ENCODE results near the gene WDR5. TPM values are rescaled to one million over a fixed set of nuclear protein-coding genes. Genes with fewer than 3 reads are reported as not detected.

The WDR5 gene
- total RNA-seq, 2 donors from 2014 or later: 53.8 to 57.2 TPM

DNA sequence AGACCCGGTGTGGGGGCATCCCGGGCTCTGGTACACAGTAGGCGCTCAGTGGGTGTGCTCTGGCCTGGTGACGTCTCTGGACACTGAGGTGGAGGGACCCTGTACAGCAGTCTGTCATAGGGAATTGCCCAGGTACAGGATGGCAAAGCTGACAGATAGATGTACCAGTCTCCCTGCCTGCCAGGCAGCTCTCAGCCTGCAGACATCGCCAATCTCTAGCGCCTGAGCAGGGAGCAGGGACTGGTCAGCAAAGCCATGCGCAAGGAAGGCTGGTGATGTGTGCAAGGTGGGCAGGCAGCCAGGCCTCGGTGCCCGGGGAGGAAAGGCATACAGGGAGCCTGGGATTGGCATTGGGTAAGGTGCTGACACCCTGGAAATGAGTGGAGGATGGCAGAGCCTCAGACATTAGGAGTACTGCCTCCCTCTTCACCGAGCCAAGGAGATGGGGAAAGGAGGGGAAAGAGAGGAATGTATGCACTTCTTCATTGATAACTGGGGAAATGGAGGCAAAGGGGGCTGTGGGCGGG lies 34.2 kb upstream of the WDR5 start:
- Mint-ChIP-seq H3K27me3 (ENCODE audit: insufficient read depth) (peaks cover 15% of the 10 kb centered on the region), H3K27ac (no peak overlapping the region), H3K4me1 (no peaks in the 10 kb centered on the region), H3K9me3 (peaks cover 27% of the 10 kb centered on the region), H3K36me3 (ENCODE audit: low read depth) (no peaks in the 10 kb centered on the region), H3K4me3 (no peak overlapping the region)
- TF ChIP-seq CTCF (conservative IDR thresholded peaks at IDR 0.05): no peak
- H3K27ac ChIP-seq (ENCODE audit: low read depth, low read length): no peak overlapping the region
- no peaks in the 10 kb centered on the region for H3K4me1 ChIP-seq (ENCODE audit: control insufficient read depth, insufficient read depth, low read length)
- peaks cover 4% of the 10 kb centered on the region for H3K9me3 ChIP-seq (ENCODE audit: control insufficient read depth, low read length)
- 79 to 89% methylated on average over 7 to 11 of the region's 11 CpGs for WGBS, 2 experiments (ENCODE audit: insufficient coverage in 1 of 2, insufficient read length in 1 of 2)
- no peak overlapping the region for H3K9ac ChIP-seq (ENCODE audit: extremely low read depth, low read length, poor library complexity, severe bottlenecking)
- no peak for DNase-seq
- no peak overlapping the region for H3K4me3 ChIP-seq (ENCODE audit: low read length)
- no peaks in the 10 kb centered on the region for H3K27me3 ChIP-seq (ENCODE audit: control insufficient read depth, insufficient read depth, low read length, poor library complexity, severe bottlenecking)
- H3K36me3 ChIP-seq (ENCODE audit: control insufficient read depth, insufficient read depth, low read length): no peaks in the 10 kb centered on the region

DNA sequence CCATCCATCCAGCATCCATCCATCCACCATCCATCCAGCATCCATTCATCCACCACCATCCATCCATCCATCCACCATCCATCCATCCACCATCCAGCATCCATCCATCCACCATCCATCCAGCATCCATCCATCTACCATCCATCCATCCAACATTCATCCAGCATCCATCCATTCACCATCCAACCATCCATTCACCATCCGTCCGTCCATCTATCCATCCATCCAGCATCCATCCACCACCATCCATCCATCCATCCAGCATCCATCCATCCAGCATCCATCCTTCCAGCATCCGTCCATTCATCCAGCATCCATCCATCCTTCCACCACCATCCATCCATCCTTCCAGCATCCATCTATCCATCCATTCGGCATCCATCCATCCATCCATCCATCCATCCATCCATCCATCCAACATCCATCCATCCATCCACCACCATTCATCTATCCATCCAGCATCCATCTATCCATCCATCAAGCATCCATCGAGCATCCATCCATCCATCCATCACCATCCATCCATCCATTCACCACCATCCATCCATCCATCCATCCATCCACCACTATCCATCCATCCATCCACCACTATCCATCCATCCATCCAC lies 32.4 kb upstream of the WDR5 start:
- H3K4me1 ChIP-seq (ENCODE audit: control insufficient read depth, insufficient read depth, low read length): no peaks in the 10 kb centered on the region
- WGBS, 2 experiments (ENCODE audit: insufficient coverage in 1 of 2, insufficient read length in 1 of 2): 67 to 70% methylated on average over 4 to 5 of the region's 5 CpGs
- Mint-ChIP-seq H3K9me3 (peaks cover 27% of the 10 kb centered on the region), H3K36me3 (ENCODE audit: low read depth) (no peaks in the 10 kb centered on the region), H3K27ac (no peak overlapping the region), H3K4me3 (no peak overlapping the region), H3K4me1 (no peaks in the 10 kb centered on the region), H3K27me3 (ENCODE audit: insufficient read depth) (peaks cover 15% of the 10 kb centered on the region)
- no peak for TF ChIP-seq CTCF (conservative IDR thresholded peaks at IDR 0.05)
- peaks cover 4% of the 10 kb centered on the region for H3K9me3 ChIP-seq (ENCODE audit: control insufficient read depth, low read length)
- H3K27ac ChIP-seq (ENCODE audit: low read depth, low read length): no peak overlapping the region
- H3K4me3 ChIP-seq (ENCODE audit: low read length): no peak overlapping the region
- H3K27me3 ChIP-seq (ENCODE audit: control insufficient read depth, insufficient read depth, low read length, poor library complexity, severe bottlenecking): no peaks in the 10 kb centered on the region
- DNase-seq: no peak
- no peaks in the 10 kb centered on the region for H3K36me3 ChIP-seq (ENCODE audit: control insufficient read depth, insufficient read depth, low read length)
- no peak overlapping the region for H3K9ac ChIP-seq (ENCODE audit: extremely low read depth, low read length, poor library complexity, severe bottlenecking)

DNA sequence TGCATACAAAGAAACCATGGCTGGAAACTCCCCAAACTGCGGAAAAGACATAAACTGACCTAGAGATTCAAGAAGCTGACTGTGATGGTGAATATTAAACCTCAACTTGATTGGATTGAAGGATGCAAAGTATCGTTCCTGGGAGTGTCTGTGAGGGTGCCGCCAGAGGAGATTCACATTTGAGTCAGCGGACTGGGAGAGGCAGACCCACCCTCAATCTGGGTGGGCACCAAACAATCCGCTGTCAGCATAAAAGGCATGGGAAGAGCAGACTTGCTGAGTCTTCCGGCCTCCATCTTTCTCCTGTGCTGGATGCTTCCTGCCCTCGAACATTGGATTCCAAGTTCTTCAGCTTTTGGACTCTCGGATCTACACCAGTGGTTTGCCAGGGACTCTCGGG lies 24.8 kb upstream of the WDR5 start:
- H3K9me3 ChIP-seq (ENCODE audit: control insufficient read depth, low read length): no peaks in the 10 kb centered on the region
- H3K4me3 ChIP-seq (ENCODE audit: low read length): no peak overlapping the region
- no peaks in the 10 kb centered on the region for H3K4me1 ChIP-seq (ENCODE audit: control insufficient read depth, insufficient read depth, low read length)
- no peaks in the 10 kb centered on the region for H3K4me1 Mint-ChIP-seq
- H3K27me3 ChIP-seq (ENCODE audit: control insufficient read depth, insufficient read depth, low read length, poor library complexity, severe bottlenecking): no peaks in the 10 kb centered on the region
- H3K36me3 Mint-ChIP-seq (ENCODE audit: low read depth): no peaks in the 10 kb centered on the region
- H3K9ac ChIP-seq (ENCODE audit: extremely low read depth, low read length, poor library complexity, severe bottlenecking): no peak overlapping the region
- H3K4me3 Mint-ChIP-seq: no peak overlapping the region
- H3K9me3 Mint-ChIP-seq: peaks cover 9% of the 10 kb centered on the region
- no peak overlapping the region for H3K27ac Mint-ChIP-seq
- 88% methylated on average over 6 to 9 of the region's 9 CpGs for WGBS, 2 experiments (ENCODE audit: insufficient coverage in 1 of 2, insufficient read length in 1 of 2)
- no peak for TF ChIP-seq CTCF (conservative IDR thresholded peaks at IDR 0.05)
- H3K27ac ChIP-seq (ENCODE audit: low read depth, low read length): no peak overlapping the region
- no peaks in the 10 kb centered on the region for H3K36me3 ChIP-seq (ENCODE audit: control insufficient read depth, insufficient read depth, low read length)
- peaks cover 4% of the 10 kb centered on the region for H3K27me3 Mint-ChIP-seq (ENCODE audit: insufficient read depth)
- DNase-seq: no peak
